PFSK-1 (cell line): ENCODE results near the gene PSMB2.

Experiments used
- FOXP2 ChIP-seq: optimal IDR thresholded peaks from 2 replicates; pipeline ENCODE3; 2011; ENCODE audit warnings: borderline replicate concordance, control low read depth, inconsistent platforms; ENCODE audit not compliant: insufficient read depth; ENCODE audit errors: extremely low read length, extremely low read depth
- POLR2AphosphoS5 ChIP-seq: IDR thresholded peaks from 2 replicates; pipeline ENCODE4 v1.6.1; 2012; ENCODE audit warnings: low read depth, mild to moderate bottlenecking, control low read depth, low read length, moderate library complexity
- REST ChIP-seq, 2 experiments: IDR thresholded peaks; 2 replicates each; pipeline versions ENCODE4 v1.6.1 to v1.8.0; 2011 to 2012; ENCODE audit warnings: low read depth in 2 of 2, low read length in 2 of 2, control low read depth in 1 of 2, inconsistent platforms in 1 of 2, mild to moderate bottlenecking in 1 of 2, moderate library complexity in 1 of 2; ENCODE audit not compliant: insufficient read depth in 1 of 2
- SIN3A ChIP-seq: IDR thresholded peaks from 2 replicates; pipeline ENCODE4 v1.6.1; 2012; ENCODE audit warnings: mild to moderate bottlenecking, low read length, moderate library complexity, borderline replicate concordance; ENCODE audit not compliant: insufficient read depth
- TAF1 ChIP-seq: IDR thresholded peaks from 2 replicates; pipeline ENCODE4 v1.6.1; 2012; ENCODE audit warnings: low read length, control low read depth, borderline replicate concordance; ENCODE audit not compliant: insufficient read depth

The PSMB2 gene

GRCh38 chr1:35637401-35637809 lies 3.9 kb downstream of the PSMB2 start:
- no peak for TF ChIP-seq TAF1
- no peak for TF ChIP-seq SIN3A
- TF ChIP-seq POLR2AphosphoS5, result no peak
- no peak for TF ChIP-seq REST (IDR thresholded peaks at IDR 0.05; ENCODE audit: insufficient read depth in 1 of 2, low read depth in 2 of 2, low read length in 2 of 2)
- TF ChIP-seq FOXP2, result no peak

GRCh38 chr1:35633547-35633946 lies 7.8 kb downstream of the PSMB2 start:
- TF ChIP-seq FOXP2, result no peak
- no peak for TF ChIP-seq POLR2AphosphoS5
- no peak for TF ChIP-seq TAF1
- TF ChIP-seq REST (IDR thresholded peaks at IDR 0.05; ENCODE audit: insufficient read depth in 1 of 2, low read depth in 2 of 2, low read length in 2 of 2), result no peak
- TF ChIP-seq SIN3A, result no peak

GRCh38 chr1:35631396-35631795 lies 9.9 kb downstream of the PSMB2 start:
- TF ChIP-seq REST (IDR thresholded peaks at IDR 0.05; ENCODE audit: insufficient read depth in 1 of 2, low read depth in 2 of 2, low read length in 2 of 2) (no peak), FOXP2 (no peak), SIN3A (no peak), POLR2AphosphoS5 (no peak), TAF1 (no peak)

GRCh38 chr1:35629051-35629450 lies 12.3 kb downstream of the PSMB2 start:
- TF ChIP-seq TAF1 (no peak), FOXP2 (no peak), REST (IDR thresholded peaks at IDR 0.05; ENCODE audit: insufficient read depth in 1 of 2, low read depth in 2 of 2, low read length in 2 of 2) (no peak), SIN3A (no peak), POLR2AphosphoS5 (no peak)

- no peak for TF ChIP-seq REST (IDR thresholded peaks at IDR 0.05; ENCODE audit: insufficient read depth in 1 of 2, low read depth in 2 of 2, low read length in 2 of 2)
- TF ChIP-seq SIN3A, result no peak
- no peak for TF ChIP-seq POLR2AphosphoS5
- no peak for TF ChIP-seq TAF1
- no peak for TF ChIP-seq FOXP2
Measured at GRCh38 chr1:35623832-35624231, 17.5 kb downstream of the PSMB2 start.
